Fibroblast of skin of scalp (primary cell): ENCODE data around the gene NEK2.
"Not testable (repeated sequence)": the region's sequence is repeated elsewhere in the genome, so short reads cannot be mapped to it uniquely, and the experiment has no call there.

Experiments
- DNase-seq: peaks from one replicate; pipeline ENCODE4 v3.0.0-alpha.2; 2013

NEK2 gene

GRCh38 chr1:211648980-211649934, 26.2 kb downstream of the NEK2 start:
- peak; percentile 43 for DNase-seq

DNA sequence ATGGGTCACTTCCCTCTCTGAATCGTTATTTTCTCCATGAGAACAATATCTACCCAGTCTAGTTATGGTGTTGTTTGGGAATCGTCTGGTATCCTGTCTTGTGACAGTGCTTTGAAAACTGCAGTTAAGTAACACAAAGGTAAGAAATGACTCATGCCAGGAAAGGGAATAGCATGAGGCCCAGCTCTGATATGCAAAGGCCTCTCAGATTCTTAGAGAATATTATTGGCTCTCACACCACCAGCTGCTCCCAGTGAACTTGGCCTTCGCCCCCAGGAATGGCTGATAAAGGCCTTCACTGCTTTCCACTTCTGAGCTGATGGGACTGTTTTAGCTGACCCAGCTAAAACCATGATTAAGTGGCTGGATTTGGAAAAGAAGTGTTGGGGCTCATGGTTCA, 27.1 kb downstream of the NEK2 start:
- DNase-seq: no peak

DNA sequence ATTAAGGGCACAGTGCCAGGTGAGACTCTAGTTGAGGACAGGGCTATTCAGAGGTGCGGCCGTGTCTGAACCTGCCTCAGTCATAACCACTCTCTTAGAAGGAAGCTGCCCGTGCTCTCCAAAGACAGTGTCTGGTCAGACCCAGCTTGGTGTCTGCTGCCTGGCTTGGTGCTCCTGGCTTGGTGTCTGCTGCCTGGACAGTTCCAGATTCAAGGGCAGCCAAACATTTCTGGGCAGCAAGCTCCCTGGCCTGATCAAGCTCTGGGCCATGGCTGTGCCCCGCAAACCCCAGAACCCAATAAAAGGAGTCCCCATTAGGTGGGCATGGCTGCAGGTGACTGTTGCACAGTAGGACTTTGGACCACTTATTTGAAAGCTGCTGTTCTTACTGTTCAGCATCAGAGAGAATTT, 27.7 kb downstream of the NEK2 start:
- no peak for DNase-seq

GRCh38 chr1:211646566-211646965, 28.9 kb downstream of the NEK2 start:
- no peak for DNase-seq

DNA sequence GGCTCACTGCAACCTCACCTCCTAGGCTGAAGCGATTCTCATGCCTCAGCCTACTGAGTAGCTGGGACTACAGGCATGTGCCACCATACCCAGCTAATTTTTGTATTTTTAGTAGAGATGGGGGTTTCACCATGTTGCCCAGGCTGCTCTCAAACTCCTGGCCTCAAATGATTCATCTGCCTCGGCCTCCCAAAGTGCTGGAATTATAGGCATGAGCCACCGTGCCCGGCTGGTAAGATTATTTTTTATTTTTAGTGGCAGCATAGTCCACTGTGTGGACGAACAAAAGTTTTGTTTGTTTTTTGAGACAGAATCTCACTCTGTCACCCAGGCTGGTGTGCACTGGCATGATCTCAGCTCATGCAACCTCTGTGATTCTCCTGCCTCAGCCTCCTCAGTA, 29.8 kb downstream of the NEK2 start:
- not testable (repeated sequence) for DNase-seq

DNA sequence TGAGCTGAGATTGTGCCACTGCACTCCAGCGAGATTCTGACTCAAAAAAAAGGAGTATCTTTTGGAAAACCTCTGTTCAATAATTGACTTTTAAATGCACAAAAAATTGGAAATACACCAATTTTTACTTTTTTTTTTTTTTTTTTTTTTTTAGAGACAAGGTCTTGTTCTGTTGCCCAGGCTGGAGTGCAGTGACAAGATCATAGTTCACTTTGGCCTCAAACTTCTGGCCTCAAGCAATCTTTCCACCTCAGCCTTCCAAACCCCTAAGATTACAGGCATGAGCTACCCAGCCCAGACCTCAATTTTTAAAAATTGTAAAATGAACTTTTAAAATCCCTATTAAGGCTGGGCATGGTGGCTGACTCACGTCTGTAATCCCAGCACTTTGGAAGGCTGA, 30.8 kb downstream of the NEK2 start:
- DNase-seq: no peak

GRCh38 chr1:211643324-211644212, 31.9 kb downstream of the NEK2 start:
- DNase-seq: peak; percentile 20

DNA sequence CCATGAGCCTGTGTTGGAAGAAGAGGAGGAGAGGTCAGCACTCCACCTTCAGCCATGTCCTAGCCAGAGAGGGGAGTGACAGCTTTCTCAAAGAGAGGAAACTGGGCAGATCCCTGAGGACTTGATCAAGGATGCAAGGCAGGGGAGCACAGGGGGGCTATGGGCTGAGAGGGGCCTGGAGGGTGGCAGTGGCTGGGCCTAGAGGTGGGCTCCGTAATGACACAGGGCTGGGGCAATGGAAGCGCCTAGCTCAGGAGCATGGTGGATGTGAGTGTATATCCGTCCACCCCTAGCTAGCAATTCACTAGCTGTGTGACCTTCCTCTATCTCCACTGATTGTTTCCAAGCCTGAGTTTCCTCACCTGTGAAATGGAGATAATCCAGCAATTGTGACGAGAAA, 32.6 kb downstream of the NEK2 start:
- no peak for DNase-seq

DNA sequence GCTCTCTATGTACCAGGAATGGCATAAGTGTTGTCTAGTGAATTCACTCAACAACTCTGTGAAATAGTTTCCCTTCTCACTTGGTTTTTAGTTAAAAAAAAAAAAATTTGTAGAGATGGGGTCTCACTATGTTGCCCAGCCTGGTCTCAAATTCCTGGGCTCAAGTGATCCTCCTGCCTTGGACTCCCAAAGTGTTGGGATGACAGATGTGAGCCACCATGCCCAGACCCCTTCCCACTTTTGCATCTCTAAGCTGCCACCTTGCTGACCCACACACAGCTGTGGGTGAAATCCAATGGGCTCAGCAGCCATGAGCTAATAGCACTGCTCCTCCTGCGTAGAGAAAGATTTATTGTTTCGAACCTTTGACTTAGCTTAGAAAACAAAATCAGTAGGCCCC, 33.5 kb downstream of the NEK2 start:
- no peak for DNase-seq

- no peak for DNase-seq
These were observed 34.2 kb downstream of the NEK2 start for GRCh38 chr1:211641044-211641800.

DNA sequence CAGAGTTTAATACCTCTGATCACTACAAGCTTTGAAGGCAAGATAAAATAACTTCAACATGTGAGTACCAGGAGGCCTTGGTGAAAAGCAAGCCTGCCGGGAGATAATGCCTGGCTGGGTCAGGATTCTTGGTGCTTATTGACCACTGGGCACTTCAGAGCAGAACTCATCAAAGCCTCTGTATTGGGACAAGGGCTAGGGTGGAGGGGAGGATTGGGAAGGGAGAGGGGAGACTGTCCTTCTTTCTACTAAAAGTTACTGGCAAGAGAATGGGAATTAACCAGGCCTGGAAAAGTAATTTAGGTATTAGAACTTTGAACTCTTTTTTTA, 35.2 kb downstream of the NEK2 start:
- no peak for DNase-seq

DNA sequence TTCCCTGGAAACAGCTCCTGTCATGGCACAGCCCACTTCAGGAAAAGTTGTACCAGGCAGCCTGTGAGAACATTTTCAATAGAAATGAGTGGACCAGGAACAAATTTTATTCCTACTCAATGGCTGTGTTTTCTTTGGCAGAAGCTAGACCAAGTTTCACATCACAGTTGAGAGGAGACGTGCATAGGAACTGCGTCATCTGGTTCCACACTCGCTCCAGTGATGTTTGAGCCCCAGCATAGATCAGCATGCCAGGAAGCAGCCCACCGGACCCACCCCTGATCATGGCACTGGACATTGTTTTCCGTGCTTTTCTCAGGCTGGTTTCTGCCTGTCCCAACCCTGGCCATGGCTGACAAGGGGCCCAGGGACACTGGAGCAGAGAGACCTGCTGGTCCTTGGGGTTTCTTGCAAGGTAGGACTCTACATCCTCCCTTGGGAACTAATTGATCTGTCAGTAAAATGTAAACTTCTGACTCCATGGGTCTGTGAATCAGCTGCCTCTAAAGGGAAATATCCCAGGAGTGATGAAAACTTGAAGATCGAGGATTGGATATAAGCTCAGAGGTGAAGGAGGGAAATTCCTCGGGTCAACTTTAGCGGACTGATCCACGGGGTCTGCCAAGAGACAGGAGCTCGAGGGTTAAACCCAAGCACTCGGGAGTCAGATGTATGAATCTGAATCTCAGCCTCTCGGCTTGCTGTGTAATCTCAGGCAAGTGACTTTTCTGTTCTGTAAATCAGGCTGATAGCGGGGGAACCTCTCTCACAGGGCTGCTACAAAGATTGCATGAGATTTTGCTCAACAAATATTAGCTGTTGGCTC, 35.7 kb downstream of the NEK2 start:
- peak; percentile 95 for DNase-seq

DNA sequence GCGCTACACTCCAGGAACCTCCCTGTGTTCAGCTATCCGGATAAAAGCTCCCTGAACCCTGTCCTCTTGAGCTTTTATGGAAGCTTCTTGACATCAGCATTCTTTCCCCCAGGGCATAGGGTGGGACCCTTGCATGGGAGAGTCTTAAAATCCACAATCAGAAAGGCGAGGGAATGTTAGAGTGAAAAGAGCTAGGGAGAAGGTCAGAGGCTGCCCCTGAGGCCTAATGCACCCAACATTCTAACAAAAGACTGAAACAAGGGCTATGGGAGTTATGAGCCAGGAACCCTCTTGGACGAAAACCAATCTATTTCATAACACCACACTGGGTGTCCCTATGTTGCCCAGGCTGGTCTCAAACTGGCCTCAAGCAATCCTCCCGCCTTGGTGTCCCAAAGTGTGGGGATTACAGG, 36.7 kb downstream of the NEK2 start:
- DNase-seq: peak; percentile 21

- no peak for DNase-seq
These were observed 37.2 kb downstream of the NEK2 start for GRCh38 chr1:211638246-211638645.

DNA sequence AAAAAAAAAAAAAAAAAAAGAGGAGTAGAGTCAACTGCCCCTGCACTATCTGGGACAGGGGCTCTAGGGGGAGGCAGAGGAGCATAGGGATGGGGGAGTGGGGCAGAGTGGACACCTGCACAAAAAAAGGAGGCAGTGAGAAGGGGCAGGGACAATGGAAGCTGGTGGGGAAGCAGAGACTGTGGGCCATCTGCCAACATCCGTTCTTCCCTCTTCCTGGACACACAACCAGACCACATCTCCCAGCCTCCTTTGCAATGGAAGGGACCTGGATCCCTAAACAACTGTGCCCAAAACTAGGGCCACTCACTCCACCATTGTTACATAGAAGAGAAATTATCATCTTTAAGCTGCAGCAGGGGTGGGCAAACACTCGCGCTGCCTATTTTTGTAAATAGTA, 38.4 kb downstream of the NEK2 start:
- no peak for DNase-seq

DNA sequence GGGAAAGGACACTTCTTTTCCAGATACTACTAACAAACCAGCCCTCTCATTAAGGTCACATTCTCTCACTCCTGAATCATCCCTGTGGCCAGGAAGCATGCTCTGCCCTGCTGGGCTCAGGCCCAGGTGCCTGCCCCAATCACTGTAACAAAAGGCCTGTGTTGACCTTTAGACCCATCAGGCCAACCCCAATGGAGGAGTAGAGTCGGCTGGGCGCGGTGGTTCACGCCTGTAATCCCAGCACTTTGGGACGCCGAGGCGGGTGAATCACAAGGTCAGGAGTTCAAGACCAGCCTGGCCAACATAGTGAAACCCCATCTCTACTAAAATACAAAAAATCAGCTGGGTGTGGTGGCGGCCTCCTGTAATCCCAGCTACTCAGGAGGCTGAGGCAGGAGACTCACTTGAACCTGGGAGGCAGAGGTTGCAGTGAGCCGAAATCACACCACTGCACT, 38.8 kb downstream of the NEK2 start:
- not testable (repeated sequence) for DNase-seq

DNA sequence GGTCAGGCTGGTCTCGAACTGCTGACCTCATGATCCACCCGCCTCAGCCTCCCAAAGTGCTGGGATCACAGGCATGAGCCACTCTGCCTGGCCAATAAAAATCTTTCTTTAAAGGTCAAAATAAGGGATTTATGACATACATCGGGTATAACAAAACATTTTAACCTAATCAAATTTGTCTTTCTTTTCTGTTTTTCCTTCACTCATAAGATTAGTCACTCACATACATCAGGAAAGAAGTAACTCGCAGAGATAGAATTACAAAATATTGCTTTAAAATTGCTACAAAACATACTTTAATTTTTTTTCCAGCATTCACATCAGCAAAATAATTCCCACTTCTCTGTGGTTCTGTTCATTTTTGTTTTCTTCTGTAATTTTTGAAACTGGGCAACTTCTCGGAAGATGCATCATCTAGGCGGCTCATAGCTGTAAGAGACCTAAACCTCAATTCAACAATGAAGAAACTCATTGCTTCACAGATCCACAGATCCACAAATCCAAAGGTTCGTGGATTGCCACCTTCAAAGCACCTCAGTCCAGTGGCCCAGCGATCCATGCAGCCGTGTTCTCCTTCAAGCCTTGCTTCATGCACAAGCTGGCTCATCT, 39.7 kb downstream of the NEK2 start:
- no peak for DNase-seq

- no peak for DNase-seq
These were observed 40.5 kb downstream of the NEK2 start for GRCh38 chr1:211634931-211635330.

DNA sequence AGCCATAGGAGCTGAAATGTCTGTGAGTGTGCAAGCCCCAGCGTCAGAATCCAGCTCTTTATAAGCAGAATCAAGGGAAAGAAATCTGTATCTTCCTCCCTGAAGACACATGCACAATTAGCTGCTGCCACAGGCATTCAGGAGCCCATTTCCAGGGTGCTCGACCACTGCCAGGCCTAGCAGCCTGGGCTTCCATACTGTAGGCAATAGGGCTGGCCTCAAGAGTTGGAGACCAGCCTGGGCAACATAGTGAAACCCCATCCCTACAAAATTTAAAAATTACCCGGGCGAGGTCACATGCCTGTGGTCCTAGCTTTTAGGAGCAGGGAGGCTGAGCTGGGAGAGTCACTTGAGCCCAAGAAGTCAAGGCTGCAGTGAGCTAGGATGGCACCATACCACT, 41.0 kb downstream of the NEK2 start:
- DNase-seq: no peak

DNA sequence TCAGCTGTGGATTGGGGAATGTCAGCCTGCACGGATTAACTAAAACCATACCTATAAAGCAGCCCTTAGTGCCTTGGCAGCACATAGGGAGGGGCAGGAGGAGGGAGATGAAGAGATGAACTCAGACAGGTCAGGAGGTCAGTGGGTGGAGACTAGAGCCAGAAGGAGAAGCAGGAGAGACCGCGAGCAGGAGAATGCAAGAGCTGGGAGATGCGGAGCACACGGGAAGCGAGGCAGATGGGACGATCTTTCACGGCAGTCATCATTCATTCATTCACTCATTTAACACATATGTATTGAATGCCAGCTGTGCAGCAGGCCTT, 41.9 kb downstream of the NEK2 start:
- DNase-seq: no peak

GRCh38 chr1:211632808-211633523, 42.5 kb downstream of the NEK2 start:
- DNase-seq: peak; percentile 92
